Measurements from ENCODE around the gene ITGB5. TPM values are rescaled to one million over a fixed set of nuclear protein-coding genes. Genes with fewer than 3 reads are reported as not detected.

ITGB5 gene
- total RNA-seq, 2 donors from 2014 or later, result 576 to 592 TPM

GRCh38 chr3:124834723-124835718 is 52.1 kb downstream of the ITGB5 start:
- Histone ChIP-seq H3K27ac (peak overlapping the region; percentile 69 to 86), H3K4me3 (peak overlapping the region; percentile 28), H3K9me3 (no peaks in the 10 kb centered on the region), H3K4me1 (ENCODE audit: control insufficient read depth in 1 of 2, low read depth in 2 of 2) (peaks cover 64 to 87% of the 10 kb centered on the region in 2 donors), H3K36me3 (peaks cover 10% of the 10 kb centered on the region), H3K27me3 (replicated peaks; ENCODE audit: insufficient read depth) (no peaks in the 10 kb centered on the region)
- ATAC-seq (ENCODE audit: insufficient number of reproducible peaks, low FRiP score, low read depth) (peak; percentile 67), DNase-seq (ENCODE audit: low spot score) (no peak)
- TF ChIP-seq CTCF (IDR thresholded peaks at IDR 0.05), result no peak

- TF ChIP-seq CTCF (IDR thresholded peaks at IDR 0.05), result no peak
- DNase-seq (ENCODE audit: low spot score), result no peak
- peaks cover 76 to 93% of the 10 kb centered on the region in 2 donors for H3K4me1 ChIP-seq (ENCODE audit: control insufficient read depth in 1 of 2, low read depth in 2 of 2)
These were observed 53.3 kb downstream of the ITGB5 start for GRCh38 chr3:124833710-124834332.

GRCh38 chr3:124832782-124833709 is 54.1 kb downstream of the ITGB5 start:
- ATAC-seq (ENCODE audit: insufficient number of reproducible peaks, low FRiP score, low read depth) (peak; percentile 65), DNase-seq (ENCODE audit: low spot score) (no peak)
- no peak for TF ChIP-seq CTCF (IDR thresholded peaks at IDR 0.05)
- Histone ChIP-seq H3K9me3 (no peaks in the 10 kb centered on the region), H3K27ac (peak overlapping the region; percentile 87 to 88), H3K36me3 (no peaks in the 10 kb centered on the region), H3K4me3 (no peak overlapping the region), H3K27me3 (replicated peaks; ENCODE audit: insufficient read depth) (no peaks in the 10 kb centered on the region), H3K4me1 (ENCODE audit: control insufficient read depth in 1 of 2, low read depth in 2 of 2) (peaks cover 76 to 95% of the 10 kb centered on the region in 2 donors)

More at GRCh38 chr3:124833710-124834332, 53.3 kb downstream of the ITGB5 start:
- peaks cover 2% of the 10 kb centered on the region for H3K36me3 ChIP-seq
- H3K4me3 ChIP-seq, result no peak overlapping the region
- no peaks in the 10 kb centered on the region for H3K9me3 ChIP-seq
- no peaks in the 10 kb centered on the region for H3K27me3 ChIP-seq (replicated peaks; ENCODE audit: insufficient read depth)
- ATAC-seq (ENCODE audit: insufficient number of reproducible peaks, low FRiP score, low read depth), result no peak
- H3K27ac ChIP-seq, result peak overlapping the region; percentile 83 to 88

- H3K27me3 ChIP-seq (replicated peaks; ENCODE audit: insufficient read depth), result no peaks in the 10 kb centered on the region
- H3K27ac ChIP-seq, result peak overlapping the region; percentile 87 to 88
- no peak for ATAC-seq (ENCODE audit: insufficient number of reproducible peaks, low FRiP score, low read depth)
- no peak for TF ChIP-seq CTCF (IDR thresholded peaks at IDR 0.05)
- H3K36me3 ChIP-seq, result no peaks in the 10 kb centered on the region
- no peaks in the 10 kb centered on the region for H3K9me3 ChIP-seq
- DNase-seq (ENCODE audit: low spot score), result no peak
- H3K4me1 ChIP-seq (ENCODE audit: control insufficient read depth in 1 of 2, low read depth in 2 of 2), result peaks cover 75 to 95% of the 10 kb centered on the region in 2 donors
- H3K4me3 ChIP-seq, result no peak overlapping the region
These were observed 55.5 kb downstream of the ITGB5 start for GRCh38 chr3:124831628-124832199.

Measured in thoracic aorta (tissue), 2 donors.